Stomach smooth muscle (tissue), 2 donors: ENCODE results near the gene ZNF552.
A peak's percentile ranks its signal among the peaks of the same experiment; 100 is the strongest.
"Not testable (repeated sequence)": the region's sequence is repeated elsewhere in the genome, so short reads cannot be mapped to it uniquely, and the experiment has no call there.

Experiments used
- H3K27ac ChIP-seq: one replicate; pipeline ENCODE4 v1.7.0; 2013; ENCODE audit warnings: mild to moderate bottlenecking, low read length, inconsistent platforms
- H3K27me3 ChIP-seq, 2 donors: one replicate each; pipeline ENCODE4 v1.7.0; 2013; ENCODE audit warnings: low read length in 2 of 2; ENCODE audit not compliant: insufficient read depth in 2 of 2, control insufficient read depth in 1 of 2
- H3K36me3 ChIP-seq, 2 donors: one replicate each; pipeline ENCODE4 v1.7.0; 2013; ENCODE audit warnings: low read length in 2 of 2; ENCODE audit not compliant: control insufficient read depth in 2 of 2, insufficient read depth in 2 of 2
- H3K4me1 ChIP-seq: one replicate; pipeline ENCODE4 v1.7.0; 2013; ENCODE audit warnings: low read length; ENCODE audit not compliant: control insufficient read depth, insufficient read depth
- H3K4me3 ChIP-seq, 2 donors: one replicate each; pipeline ENCODE4 v1.7.0; 2013; ENCODE audit warnings: low read length in 2 of 2
- H3K9ac ChIP-seq, 2 donors: one replicate each; pipeline ENCODE4 v1.7.0; 2013; ENCODE audit warnings: low read length in 2 of 2, mild to moderate bottlenecking in 1 of 2
- H3K9me3 ChIP-seq, 2 donors: one replicate each; pipeline ENCODE4 v1.7.0; 2013; ENCODE audit warnings: low read length in 2 of 2; ENCODE audit not compliant: control insufficient read depth in 2 of 2
- donor health status: healthy.
- donor health status: Pancreatic carcinoma.

ZNF552 gene

DNA sequence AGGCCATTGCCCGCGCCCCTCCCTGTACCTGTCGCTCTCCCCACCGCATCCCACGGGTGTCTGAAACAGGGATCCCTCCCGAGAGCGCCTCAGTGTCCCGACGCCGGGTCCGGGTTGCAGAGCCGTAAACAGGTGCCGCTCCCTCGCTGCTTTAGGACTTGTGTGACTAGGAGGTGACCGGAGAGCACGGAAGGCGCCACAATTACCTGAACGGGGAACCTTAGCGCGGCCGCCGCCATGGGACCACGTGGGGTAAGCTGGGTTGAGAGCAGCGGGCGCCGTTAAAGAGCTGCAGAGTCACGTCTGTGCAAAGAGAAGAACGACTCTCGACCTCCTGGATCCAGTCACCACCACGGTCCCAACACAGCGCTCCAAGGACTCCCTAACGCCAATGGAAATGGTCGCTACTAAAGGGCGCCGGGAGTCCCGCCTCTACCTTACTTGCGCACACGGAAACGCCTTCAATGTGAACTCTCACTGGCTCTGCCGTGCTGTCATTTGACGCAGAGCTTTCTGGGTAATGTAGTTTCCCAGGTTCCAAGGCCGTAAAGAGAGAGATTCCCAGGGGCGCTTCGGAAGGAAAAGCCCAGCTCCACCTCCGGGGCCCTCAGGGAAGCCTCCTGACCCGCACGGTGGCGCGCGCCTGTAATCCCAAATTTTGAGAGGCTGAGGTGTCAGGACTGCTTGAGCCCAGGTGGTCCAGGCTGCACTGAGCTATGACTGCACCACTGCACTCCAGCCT lies at the start of gene ZNF552:
Gene ZNF552, minus strand, starts transcription at position 409 of the 742 bp plus-strand sequence. Its CDS starts 170 bp downstream, at position 239.
- peak within 1 kb of the TSS; percentile 83 to 90 for H3K9ac ChIP-seq
- no peaks in the 10 kb centered on the region for H3K27me3 ChIP-seq
- no peaks in the 10 kb centered on the region for H3K9me3 ChIP-seq
- H3K4me3 ChIP-seq: peak within 1 kb of the TSS; percentile 88 to 98
- H3K4me1 ChIP-seq: peaks cover 10% of the 10 kb centered on the region
- peaks cover 3 to 10% of the 10 kb centered on the region in 2 donors for H3K36me3 ChIP-seq
- peak within 1 kb of the TSS; percentile 53 for H3K27ac ChIP-seq

DNA sequence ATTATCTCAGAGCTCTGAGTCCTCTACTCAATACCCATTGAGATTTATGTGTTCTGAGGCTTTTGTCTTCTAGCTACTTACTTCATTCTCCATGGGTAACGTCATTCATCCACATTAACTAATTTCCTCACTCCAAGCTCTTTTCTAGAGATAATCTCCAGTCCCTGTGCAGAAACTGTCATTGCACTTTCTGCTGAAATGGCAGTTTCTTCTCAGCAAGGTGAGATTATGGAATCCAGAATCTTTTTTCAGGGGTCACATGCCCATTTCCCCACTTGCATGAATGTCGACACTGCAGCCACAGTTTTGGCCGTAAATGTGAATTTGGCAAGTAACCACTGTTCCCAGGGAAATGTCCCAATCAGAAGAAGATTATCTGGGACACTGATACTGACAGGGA lies 47.6 kb upstream of the ZNF552 start:
- H3K9ac ChIP-seq, H3K9me3 ChIP-seq, H3K27ac ChIP-seq, H3K4me1 ChIP-seq, H3K27me3 ChIP-seq, H3K4me3 ChIP-seq: not testable (repeated sequence)
- H3K36me3 ChIP-seq: peaks cover 41 to 46% of the 10 kb centered on the region in 2 donors

- H3K27ac ChIP-seq, H3K9ac ChIP-seq, H3K9me3 ChIP-seq, H3K27me3 ChIP-seq, H3K4me1 ChIP-seq, H3K4me3 ChIP-seq: not testable (repeated sequence)
- peaks cover 6 to 14% of the 10 kb centered on the region in 2 donors for H3K36me3 ChIP-seq
Measured at GRCh38 chr19:57854117-57854516, 39.4 kb upstream of the ZNF552 start.

GRCh38 chr19:57851812-57852603 lies 37.3 kb upstream of the ZNF552 start:
- H3K4me1 ChIP-seq, H3K27ac ChIP-seq, H3K36me3 ChIP-seq, H3K9ac ChIP-seq, H3K4me3 ChIP-seq, H3K27me3 ChIP-seq, H3K9me3 ChIP-seq: not testable (repeated sequence)

DNA sequence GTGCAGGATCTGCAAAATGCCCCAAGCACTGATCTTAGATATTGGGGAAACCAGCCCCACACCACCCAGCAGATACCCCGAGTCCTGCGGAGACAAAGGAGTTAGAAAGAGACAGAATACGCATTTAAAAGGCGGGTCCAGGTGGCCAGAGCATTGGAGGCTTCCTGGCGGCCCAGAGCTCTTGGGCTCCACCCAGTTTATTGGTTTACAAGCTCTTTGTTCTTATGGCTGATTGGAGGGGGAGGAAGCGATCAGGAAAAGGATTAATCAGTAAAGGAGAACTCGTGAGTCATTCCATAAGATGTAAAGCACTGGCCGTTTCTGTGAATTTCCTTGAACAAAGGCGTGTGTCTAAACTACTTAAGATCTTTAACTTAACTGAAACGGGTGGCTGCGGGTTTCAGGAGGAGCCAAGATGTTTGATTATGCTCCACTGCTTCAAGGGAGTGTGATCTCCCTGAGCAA lies 35.9 kb upstream of the ZNF552 start:
- Histone ChIP-seq H3K9ac (peak overlapping the region; percentile 80 to 83), H3K4me3 (peak overlapping the region; percentile 88 to 92), H3K9me3 (no peaks in the 10 kb centered on the region), H3K27ac (no peak overlapping the region), H3K27me3 (no peaks in the 10 kb centered on the region), H3K4me1 (peaks cover 9% of the 10 kb centered on the region), H3K36me3 (peaks cover 0 to 6% of the 10 kb centered on the region in 2 donors)

- H3K36me3 ChIP-seq, H3K27ac ChIP-seq, H3K9me3 ChIP-seq, H3K4me1 ChIP-seq, H3K27me3 ChIP-seq: not testable (repeated sequence)
- peak within 1 kb of the TSS; percentile 80 to 83 for H3K9ac ChIP-seq
- H3K4me3 ChIP-seq: peak within 1 kb of the TSS; percentile 88 to 92
Measured at GRCh38 chr19:57849666-57850473, 35.2 kb upstream of the ZNF552 start, which contains the start of gene ZNF587. ZNF587 (plus strand) TSS chr19:57849859; CDS start chr19:57850039, 180 bp downstream.

GRCh38 chr19:57849162-57849665 lies 34.5 kb upstream of the ZNF552 start:
- not testable (repeated sequence) for H3K4me1 ChIP-seq, H3K27me3 ChIP-seq, H3K9ac ChIP-seq, H3K36me3 ChIP-seq, H3K27ac ChIP-seq, H3K9me3 ChIP-seq
- peak overlapping the region; percentile 88 to 92 for H3K4me3 ChIP-seq

DNA sequence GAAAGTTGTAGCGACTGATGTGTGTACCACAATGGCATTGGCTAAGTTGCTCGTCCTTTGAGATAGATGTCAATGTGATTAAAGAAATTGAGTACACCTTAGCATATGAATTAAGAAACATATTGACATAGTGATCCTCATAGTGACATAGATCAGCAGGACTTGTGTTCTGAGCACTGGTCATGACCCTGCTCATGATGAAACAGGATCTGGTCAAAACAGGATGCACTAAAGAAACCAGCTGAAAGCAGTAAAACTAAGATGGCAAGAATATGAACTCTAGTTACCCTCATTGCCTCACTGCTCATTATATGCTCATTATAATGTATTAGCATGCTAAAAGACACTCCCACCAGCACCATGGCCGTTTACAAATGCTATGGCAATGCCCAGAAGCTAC lies 32.5 kb upstream of the ZNF552 start:
- not testable (repeated sequence) for H3K4me3 ChIP-seq, H3K36me3 ChIP-seq, H3K9ac ChIP-seq, H3K27ac ChIP-seq, H3K9me3 ChIP-seq, H3K4me1 ChIP-seq, H3K27me3 ChIP-seq

- Histone ChIP-seq H3K27ac (no peak overlapping the region), H3K4me3 (no peak overlapping the region), H3K27me3 (no peaks in the 10 kb centered on the region), H3K9ac (no peak overlapping the region), H3K9me3 (no peaks in the 10 kb centered on the region), H3K36me3 (peaks cover 3 to 14% of the 10 kb centered on the region in 2 donors), H3K4me1 (no peaks in the 10 kb centered on the region)
Measured at GRCh38 chr19:57841122-57841763, 26.5 kb upstream of the ZNF552 start.

DNA sequence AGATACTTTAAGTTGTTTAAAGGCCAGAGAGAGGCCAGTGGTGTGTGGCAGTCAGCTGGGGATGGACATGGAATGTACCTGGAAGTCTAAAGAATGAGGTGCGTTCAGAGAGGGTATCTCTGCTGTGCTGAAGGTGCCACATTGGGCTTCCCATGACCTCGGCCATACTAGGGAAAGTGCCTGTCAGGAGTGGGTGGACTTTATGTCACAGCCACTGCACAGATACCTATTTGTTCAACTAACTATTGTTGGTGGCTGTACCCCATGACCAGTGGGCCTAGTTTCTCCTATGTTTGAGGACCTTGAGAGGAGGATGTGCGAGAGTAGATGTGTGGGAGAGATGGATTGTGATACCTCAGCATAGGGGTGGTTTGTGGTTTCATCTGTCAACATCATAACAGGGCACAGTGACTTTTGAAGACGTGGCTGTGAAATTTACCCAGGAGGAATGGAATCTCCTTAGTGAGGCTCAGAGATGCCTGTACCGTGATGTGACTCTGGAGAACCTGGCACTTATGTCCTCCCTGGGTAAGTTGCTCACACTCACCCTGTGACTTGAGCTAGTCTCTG lies 24.0 kb upstream of the ZNF552 start:
- H3K27me3 ChIP-seq, H3K9me3 ChIP-seq, H3K27ac ChIP-seq, H3K9ac ChIP-seq, H3K4me3 ChIP-seq, H3K4me1 ChIP-seq: not testable (repeated sequence)
- peaks cover 3 to 12% of the 10 kb centered on the region in 2 donors for H3K36me3 ChIP-seq
